A549 (cell line): Measurements from ENCODE around the gene CYP3A4. TPM values are rescaled to one million over a fixed set of nuclear protein-coding genes. Genes with fewer than 3 reads are reported as not detected.

Source experiments
- ATAC-seq, 2 experiments: fragments of 200-7000 bp in 1 of 2; fragments of >200 bp in 1 of 2; cut with Nextera tagmentation in 1 of 2; cut with Tn5 transposase in 1 of 2; 3 replicates each; pipeline versions ENCODE4 v1.8.0 to v1.9.1; 2018 to 2020; ENCODE audit warnings: mild to moderate bottlenecking in 1 of 2, moderate library complexity in 1 of 2
- CTCF ChIA-PET: fragments of 300-600 bp; sonication (Branson Sonifier 250); formaldehyde crosslinking; extraction: SDS; loops from one replicate; lab custom pipeline; 2021; ENCODE audit warnings: antibody characterized with exemption, inconsistent platforms; lab: Yijun Ruan, JAX
- POLR2A ChIA-PET: fragments of 350-600 bp; formaldehyde crosslinking; extraction: SDS; loops from one replicate; lab custom pipeline; 2021; ENCODE audit warnings: antibody characterized with exemption, inconsistent platforms; lab: Yijun Ruan, JAX
- DNase-seq, 2 experiments: peaks; one replicate each; pipeline versions ENCODE4 v3.0.0 to v3.0.0-alpha.2; 2011 to 2016; ENCODE audit warnings: low read depth in 1 of 2, low spot score in 1 of 2
- FAIRE-seq: peaks from 2 replicates; lab custom pipeline; 2011; peaks lifted over from hg19 to GRCh38; lab: Jason Lieb, UNC
- H3K27ac ChIP-seq, 2 experiments: fragments of >200 bp; sonication (Bioruptor Twin); formaldehyde crosslinking; 3 replicates each; pipeline ENCODE4 v1.5.1; 2016 to 2017
- H3K4me1 ChIP-seq: fragments of >200 bp; sonication (Bioruptor Twin); formaldehyde crosslinking; 3 replicates; pipeline ENCODE4 v1.6.1; 2016
- H3K4me2 ChIP-seq: fragments of >200 bp; sonication (Bioruptor Twin); formaldehyde crosslinking; 3 replicates; pipeline ENCODE4 v1.6.1; 2016
- H3K4me3 ChIP-seq: fragments of >200 bp; sonication (Bioruptor Twin); formaldehyde crosslinking; 3 replicates; pipeline ENCODE4 v1.5.1; 2016
- H3K9me3 ChIP-seq: fragments of >200 bp; sonication (Bioruptor Twin); formaldehyde crosslinking; 3 replicates; pipeline ENCODE4 v1.6.1; 2016
- CBX2 ChIP-seq: fragments of 200-600 bp; sonication (generic); IDR thresholded peaks from 2 replicates; pipeline ENCODE4 v1.6.1; 2016; ENCODE audit warnings: low read depth, mild to moderate bottlenecking, borderline replicate concordance
- CBX8 ChIP-seq: fragments of 200-600 bp; sonication (generic); IDR thresholded peaks from 2 replicates; pipeline ENCODE4 v1.6.1; 2016
- CHD4 ChIP-seq: fragments of 200-600 bp; sonication (generic); IDR thresholded peaks from 2 replicates; pipeline ENCODE4 v1.6.1; 2016; ENCODE audit warnings: antibody characterized with exemption, mild to moderate bottlenecking, borderline replicate concordance
- EHMT2 ChIP-seq: fragments of 200-600 bp; sonication (generic); IDR thresholded peaks from 2 replicates; pipeline ENCODE4 v1.6.1; 2016; ENCODE audit warnings: antibody characterized with exemption, low read depth, mild to moderate bottlenecking, moderate library complexity
- ESRRA ChIP-seq: fragments of 150-350 bp; IDR thresholded peaks from 2 replicates; pipeline ENCODE4 v1.6.1; 2014; ENCODE audit warnings: mild to moderate bottlenecking, low read length, borderline replicate concordance
- GATA3 ChIP-seq: IDR thresholded peaks from 2 replicates; pipeline ENCODE4 v1.6.1; 2012; ENCODE audit warnings: borderline replicate concordance
- HEYL ChIP-seq: fragments of 250-450 bp; sonication (Bioruptor Pico); IDR thresholded peaks from 2 replicates; pipeline ENCODE4 v1.8.0; 2021; ENCODE audit warnings: mild to moderate bottlenecking, moderate library complexity
- HOXA7 ChIP-seq: fragments of 250-450 bp; sonication (Bioruptor Pico); IDR thresholded peaks from 2 replicates; pipeline ENCODE4 v1.5.0; 2020; ENCODE audit warnings: mild to moderate bottlenecking, moderate library complexity
- HOXB13 ChIP-seq: fragments of 250-450 bp; sonication (Bioruptor Pico); IDR thresholded peaks from 2 replicates; pipeline ENCODE4 v1.5.0; 2020; ENCODE audit warnings: low read depth, mild to moderate bottlenecking, moderate library complexity
- JUN ChIP-seq, 2 experiments: fragments of >200 bp; sonication (Bioruptor Twin); formaldehyde crosslinking; IDR thresholded peaks; 2 replicates in 1 of 2; 3 replicates in 1 of 2; pipeline ENCODE4 v1.6.1; 2016 to 2017
- KDM5A ChIP-seq: fragments of 200-600 bp; sonication (generic); IDR thresholded peaks from 2 replicates; pipeline ENCODE4 v1.6.1; 2016; ENCODE audit warnings: antibody characterized with exemption, mild to moderate bottlenecking
- MYC ChIP-seq: IDR thresholded peaks from 2 replicates; pipeline ENCODE4 v1.6.1; 2012; ENCODE audit warnings: mild to moderate bottlenecking, inconsistent platforms, low read length, improper control_type of control experiment, borderline replicate concordance
- NR3C1 ChIP-seq: fragments of >200 bp; sonication (Bioruptor Twin); formaldehyde crosslinking; IDR thresholded peaks from 3 replicates; pipeline ENCODE4 v1.6.1; 2017
- RAD21 ChIP-seq, 2 experiments: fragments of >200 bp in 1 of 2; sonication (Bioruptor Twin) in 1 of 2; formaldehyde crosslinking in 1 of 2; IDR thresholded peaks in 1 of 2; conservative IDR thresholded peaks in 1 of 2; 2 replicates in 1 of 2; 3 replicates in 1 of 2; pipeline ENCODE4 v1.6.1; 2012 to 2018; ENCODE audit warnings: inconsistent platforms in 1 of 2
- RARB ChIP-seq: fragments of 250-450 bp; sonication (Bioruptor Pico); IDR thresholded peaks from 2 replicates; pipeline ENCODE4 v1.8.0; 2021; ENCODE audit warnings: mild to moderate bottlenecking, moderate library complexity
- REST ChIP-seq: fragments of 200-600 bp; sonication (generic); IDR thresholded peaks from 2 replicates; pipeline ENCODE4 v1.6.1; 2016; ENCODE audit warnings: antibody characterized with exemption, mild to moderate bottlenecking, moderate library complexity
- SMC3 ChIP-seq: fragments of >200 bp; sonication (Bioruptor Twin); formaldehyde crosslinking; IDR thresholded peaks from 3 replicates; pipeline ENCODE4 v1.6.1; 2018; ENCODE audit warnings: inconsistent platforms
- USF2 ChIP-seq: fragments of 450-650 bp; IDR thresholded peaks from 2 replicates; pipeline ENCODE4 v1.6.1; 2014; ENCODE audit warnings: antibody characterized with exemption
- ZSCAN20 ChIP-seq: fragments of 250-450 bp; sonication (Bioruptor Pico); IDR thresholded peaks from 2 replicates; pipeline ENCODE4 v1.8.0; 2022; ENCODE audit warnings: mild to moderate bottlenecking, moderate library complexity
- WGBS: methylation state at CpG from one replicate; pipeline ENCODE4 v1.1.6; 2017; ENCODE audit errors: missing lambda C conversion rate; 5-methylcytosine and 5-hydroxymethylcytosine counted together
- polyA plus RNA-seq, 4 experiments: library from polyadenylated mRNA; depleted of rRNA in 3 of 4; stranded (reverse); fragments of >200 nt; fragmentation: RNase III in 1 of 4; extraction: RNeasy Plus Mini Kit Qiagen cat#74134 plus additional on column Dnase treatment in 1 of 4; gene quantifications; 2 replicates in 3 of 4; 3 replicates in 1 of 4; pipeline ENCODE4 v1.2.3, GENCODE V29; 2011 to 2017
- TF ChIP-seq, protein P1 (sequence below): IDR thresholded peaks from 2 replicates; pipeline ENCODE4 v1.6.1; 2012; ENCODE audit warnings: low read depth, borderline replicate concordance
- TF ChIP-seq, protein P2 (sequence below): fragments of 250-450 bp; sonication (Bioruptor Pico); IDR thresholded peaks from 2 replicates; pipeline ENCODE4 v1.5.0; 2020; ENCODE audit warnings: low read depth, mild to moderate bottlenecking, moderate library complexity

Gene CYP3A4
- polyA plus RNA-seq, 2 of the 4 experiments (the other 2 are of a cell fraction) = 0.03 TPM; not detected in 1

DNA sequence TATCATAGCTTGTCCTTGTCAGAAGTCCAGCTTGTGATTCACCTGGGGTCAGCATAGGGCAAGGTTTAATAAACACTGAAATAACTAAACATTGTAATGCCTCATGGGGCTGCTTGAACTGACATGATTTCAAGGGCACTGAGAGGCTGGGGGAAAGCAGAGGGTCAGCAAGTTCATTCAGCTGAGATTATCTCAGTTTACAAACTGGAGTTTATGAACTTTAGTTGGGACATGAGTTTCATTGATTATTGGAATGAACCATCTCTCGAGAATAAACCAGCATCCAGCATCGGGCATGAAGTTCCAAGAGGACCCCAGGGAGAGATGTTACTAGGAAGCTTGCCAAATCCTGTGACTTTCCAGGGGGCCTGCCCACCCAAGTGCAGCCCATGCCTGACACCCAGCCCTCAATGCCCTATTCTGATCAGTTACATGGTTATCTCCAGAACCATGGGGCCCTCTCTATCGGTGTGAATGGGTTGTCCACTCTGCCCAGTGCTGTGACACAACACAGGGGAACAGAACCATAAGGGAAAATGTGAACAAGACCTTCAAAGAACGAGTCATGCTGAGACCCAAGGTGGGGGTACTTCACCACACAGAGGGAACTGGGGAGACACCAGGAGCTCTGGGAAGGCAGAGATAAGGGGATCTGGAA is 41.1 kb downstream of the CYP3A4 start:
- FAIRE-seq (no peak), ATAC-seq (no peak), DNase-seq (no peak)
- Histone ChIP-seq H3K9me3 (no peaks in the 10 kb centered on the region), H3K27ac (no peak overlapping the region), H3K4me2 (no peak overlapping the region), H3K4me3 (no peak overlapping the region), H3K4me1 (no peaks in the 10 kb centered on the region)
- ChIA-PET CTCF (interaction anchor here (0.9 kb wide), 1 partner anchor 105 kb away, joined by 3 read pairs; no protein-coding TSS in a partner anchor), POLR2A (no interaction called here)
- 63% methylated on average over 4 of the region's 4 CpGs for WGBS
- TF ChIP-seq JUN (IDR thresholded peaks at IDR 0.05) (no peak), HOXA7 (CRISPR knock-in tag) (no peak), CHD4 (no peak), HEYL (CRISPR knock-in tag) (no peak), RARB (CRISPR knock-in tag) (no peak), EHMT2 (no peak), NR3C1 (no peak), REST (no peak)

DNA sequence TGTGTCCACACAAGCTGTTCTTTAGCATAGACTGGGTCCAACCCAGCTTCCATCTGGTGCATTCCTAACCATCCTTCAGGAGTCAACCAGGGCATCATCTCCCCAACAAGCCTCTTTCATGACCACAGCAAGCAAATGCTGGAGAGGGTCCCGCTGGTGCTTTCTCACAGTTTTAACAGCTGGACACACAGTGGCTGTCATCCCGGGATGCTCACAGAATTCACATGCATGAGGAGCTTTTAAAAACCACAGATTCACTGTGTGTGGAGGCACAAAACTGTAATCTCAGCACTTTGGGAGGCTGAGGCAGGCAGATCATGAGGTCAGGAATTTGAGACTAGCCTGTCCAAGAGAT is 42.6 kb downstream of the CYP3A4 start:
- Histone ChIP-seq H3K4me1 (no peaks in the 10 kb centered on the region), H3K4me3 (no peak overlapping the region), H3K27ac (no peak overlapping the region), H3K4me2 (no peak overlapping the region), H3K9me3 (no peaks in the 10 kb centered on the region)
- DNase-seq (no peak), ATAC-seq (no peak), FAIRE-seq (no peak)
- TF ChIP-seq MYC (no peak), CBX2 (no peak), CBX8 (no peak), KDM5A (no peak), HOXB13 (CRISPR knock-in tag) (no peak), USF2 (no peak), SMC3 (no peak), RAD21 (conservative IDR thresholded peaks at IDR 0.05 in 1 of 2, IDR thresholded peaks at IDR 0.05 in 1 of 2) (no peak), ESRRA (no peak), ZSCAN20 (CRISPR knock-in tag) (no peak), GATA3 (no peak)
- TF ChIP-seq, protein P1, sequence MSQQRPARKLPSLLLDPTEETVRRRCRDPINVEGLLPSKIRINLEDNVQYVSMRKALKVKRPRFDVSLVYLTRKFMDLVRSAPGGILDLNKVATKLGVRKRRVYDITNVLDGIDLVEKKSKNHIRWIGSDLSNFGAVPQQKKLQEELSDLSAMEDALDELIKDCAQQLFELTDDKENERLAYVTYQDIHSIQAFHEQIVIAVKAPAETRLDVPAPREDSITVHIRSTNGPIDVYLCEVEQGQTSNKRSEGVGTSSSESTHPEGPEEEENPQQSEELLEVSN = no peak
- TF ChIP-seq, protein P2, sequence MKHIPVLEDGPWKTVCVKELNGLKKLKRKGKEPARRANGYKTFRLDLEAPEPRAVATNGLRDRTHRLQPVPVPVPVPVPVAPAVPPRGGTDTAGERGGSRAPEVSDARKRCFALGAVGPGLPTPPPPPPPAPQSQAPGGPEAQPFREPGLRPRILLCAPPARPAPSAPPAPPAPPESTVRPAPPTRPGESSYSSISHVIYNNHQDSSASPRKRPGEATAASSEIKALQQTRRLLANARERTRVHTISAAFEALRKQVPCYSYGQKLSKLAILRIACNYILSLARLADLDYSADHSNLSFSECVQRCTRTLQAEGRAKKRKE (CRISPR knock-in tag) = no peak
- ChIA-PET POLR2A (interaction anchor here (0.6 kb wide), 1 partner anchor 339 kb away, joined by 11 read pairs; no protein-coding TSS in a partner anchor), CTCF (interaction anchor here (0.5 kb wide), 1 partner anchor 260 kb away, joined by 4 read pairs; no protein-coding TSS in a partner anchor)
- 79% methylated on average over 2 of the region's 2 CpGs for WGBS
